HG03520 (cell line): ENCODE measurements around the gene PCDHGC3.
A peak's percentile ranks its signal among the peaks of the same experiment; 100 is the strongest.
"Not testable (repeated sequence)": the region's sequence is repeated elsewhere in the genome, so short reads cannot be mapped to it uniquely, and the experiment has no call there.

ENCODE experiments used
- ATAC-seq: cut with Tn5 transposase; IDR thresholded peaks from one replicate; pipeline ENCODE4 v1.9.1; 2021; ENCODE audit warnings: mild to moderate bottlenecking, moderate library complexity; ENCODE audit not compliant: unreplicated experiment

The PCDHGC3 gene

DNA sequence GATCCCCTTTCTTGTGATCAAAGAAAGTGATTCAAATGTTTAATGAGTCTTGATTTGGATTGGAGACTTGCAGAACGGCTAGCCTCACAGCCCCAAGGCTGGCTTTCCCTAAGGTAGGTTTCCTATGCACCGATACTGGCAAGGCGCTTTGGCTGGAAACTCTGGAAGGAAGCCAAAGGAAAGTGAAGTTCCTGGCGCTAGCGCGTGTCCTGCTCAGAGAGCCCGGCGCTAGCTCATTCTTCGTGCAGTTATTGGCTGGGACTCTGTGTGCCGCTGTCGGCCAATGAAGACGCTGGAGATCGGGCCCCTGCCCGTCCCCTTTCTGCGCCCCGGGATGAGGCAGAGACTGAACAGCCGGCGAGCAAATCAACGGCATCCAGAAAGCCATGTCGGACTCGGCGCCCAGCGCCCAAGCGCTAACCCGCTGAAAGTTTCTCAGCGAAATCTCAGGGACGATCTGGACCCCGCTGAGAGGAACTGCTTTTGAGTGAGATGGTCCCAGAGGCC lies at the start of gene PCDHGC3:
PCDHGC3 (plus strand) TSS at position 342 of the 507 bp plus-strand sequence; CDS start at position 493, 151 bp downstream.
- peak; percentile 98 for ATAC-seq

DNA sequence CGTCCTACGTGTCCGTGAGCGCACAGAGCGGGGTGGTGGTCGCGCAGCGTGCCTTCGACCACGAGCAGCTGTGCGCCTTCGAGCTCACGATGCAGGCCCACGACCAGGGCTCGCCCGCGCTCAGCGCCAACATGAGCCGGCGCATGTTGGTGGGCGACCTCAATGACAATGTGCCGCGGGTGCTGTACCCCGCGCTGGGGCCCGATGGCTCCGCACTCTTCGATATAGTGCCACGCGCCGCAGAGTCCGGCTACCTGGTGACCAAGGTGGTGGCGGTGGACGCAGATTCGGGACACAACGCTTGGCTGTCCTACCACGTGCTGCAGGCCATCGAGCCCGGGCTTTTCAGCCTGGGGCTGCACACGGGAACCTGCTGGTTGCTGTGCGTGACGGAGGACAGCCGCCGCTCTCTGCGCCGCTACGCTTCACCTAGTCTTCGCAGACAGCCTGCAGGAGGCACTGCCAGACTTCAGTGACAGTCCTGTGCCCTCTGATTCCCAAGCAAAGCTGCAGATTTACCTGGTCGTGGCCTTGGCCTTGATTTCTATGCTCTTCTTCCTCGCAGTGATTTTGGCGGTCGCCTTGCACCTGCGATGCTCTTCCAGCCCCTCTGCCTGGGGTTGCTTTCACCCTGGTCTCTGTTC lies 47.9 kb upstream of the PCDHGC3 start:
- ATAC-seq, result no peak

DNA sequence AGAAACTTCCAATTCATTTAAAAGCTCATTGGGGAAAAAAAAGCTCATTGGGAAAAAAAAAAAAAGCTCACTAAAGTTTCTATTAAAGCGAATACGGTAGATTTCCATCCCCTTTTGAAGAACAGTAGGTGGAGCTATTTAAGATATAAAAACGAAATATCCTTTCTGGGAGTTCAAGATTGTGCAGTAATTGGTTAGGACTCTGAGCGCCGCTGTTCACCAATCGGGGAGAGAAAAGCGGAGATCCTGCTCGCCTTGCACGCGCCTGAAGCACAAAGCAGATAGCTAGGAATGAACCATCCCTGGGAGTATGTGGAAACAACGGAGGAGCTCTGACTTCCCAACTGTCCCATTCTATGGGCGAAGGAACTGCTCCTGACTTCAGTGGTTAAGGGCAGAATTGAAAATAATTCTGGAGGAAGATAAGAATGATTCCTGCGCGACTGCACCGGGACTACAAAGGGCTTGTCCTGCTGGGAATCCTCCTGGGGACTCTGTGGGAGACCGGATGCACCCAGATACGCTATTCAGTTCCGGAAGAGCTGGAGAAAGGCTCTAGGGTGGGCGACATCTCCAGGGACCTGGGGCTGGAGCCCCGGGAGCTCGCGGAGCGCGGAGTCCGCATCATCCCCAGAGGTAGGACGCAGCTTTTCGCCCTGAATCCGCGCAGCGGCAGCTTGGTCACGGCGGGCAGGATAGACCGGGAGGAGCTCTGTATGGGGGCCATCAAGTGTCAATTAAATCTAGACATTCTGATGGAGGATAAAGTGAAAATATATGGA lies 45.2 kb upstream of the PCDHGC3 start, which contains the start of gene PCDHGA12:
PCDHGA12 (plus strand) TSS at position 176 of the 782 bp plus-strand sequence; CDS start at position 429, 253 bp downstream.
- ATAC-seq, result peak; percentile 85

DNA sequence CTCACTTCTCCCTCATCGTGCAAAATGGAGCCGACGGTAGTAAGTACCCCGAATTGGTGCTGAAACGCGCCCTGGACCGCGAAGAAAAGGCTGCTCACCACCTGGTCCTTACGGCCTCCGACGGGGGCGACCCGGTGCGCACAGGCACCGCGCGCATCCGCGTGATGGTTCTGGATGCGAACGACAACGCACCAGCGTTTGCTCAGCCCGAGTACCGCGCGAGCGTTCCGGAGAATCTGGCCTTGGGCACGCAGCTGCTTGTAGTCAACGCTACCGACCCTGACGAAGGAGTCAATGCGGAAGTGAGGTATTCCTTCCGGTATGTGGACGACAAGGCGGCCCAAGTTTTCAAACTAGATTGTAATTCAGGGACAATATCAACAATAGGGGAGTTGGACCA lies 44.5 kb upstream of the PCDHGC3 start:
- no peak for ATAC-seq

DNA sequence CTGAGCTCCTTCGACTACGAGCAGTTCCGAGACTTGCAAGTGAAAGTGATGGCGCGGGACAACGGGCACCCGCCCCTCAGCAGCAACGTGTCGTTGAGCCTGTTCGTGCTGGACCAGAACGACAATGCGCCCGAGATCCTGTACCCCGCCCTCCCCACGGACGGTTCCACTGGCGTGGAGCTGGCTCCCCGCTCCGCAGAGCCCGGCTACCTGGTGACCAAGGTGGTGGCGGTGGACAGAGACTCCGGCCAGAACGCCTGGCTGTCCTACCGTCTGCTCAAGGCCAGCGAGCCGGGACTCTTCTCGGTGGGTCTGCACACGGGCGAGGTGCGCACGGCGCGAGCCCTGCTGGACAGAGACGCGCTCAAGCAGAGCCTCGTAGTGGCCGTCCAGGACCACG lies 43.5 kb upstream of the PCDHGC3 start:
- ATAC-seq, result not testable (repeated sequence)

DNA sequence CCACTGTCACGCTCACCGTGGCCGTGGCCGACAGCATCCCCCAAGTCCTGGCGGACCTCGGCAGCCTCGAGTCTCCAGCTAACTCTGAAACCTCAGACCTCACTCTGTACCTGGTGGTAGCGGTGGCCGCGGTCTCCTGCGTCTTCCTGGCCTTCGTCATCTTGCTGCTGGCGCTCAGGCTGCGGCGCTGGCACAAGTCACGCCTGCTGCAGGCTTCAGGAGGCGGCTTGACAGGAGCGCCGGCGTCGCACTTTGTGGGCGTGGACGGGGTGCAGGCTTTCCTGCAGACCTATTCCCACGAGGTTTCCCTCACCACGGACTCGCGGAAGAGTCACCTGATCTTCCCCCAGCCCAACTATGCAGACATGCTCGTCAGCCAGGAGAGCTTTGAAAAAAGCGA lies 43.0 kb upstream of the PCDHGC3 start:
- ATAC-seq, result not testable (repeated sequence)

DNA sequence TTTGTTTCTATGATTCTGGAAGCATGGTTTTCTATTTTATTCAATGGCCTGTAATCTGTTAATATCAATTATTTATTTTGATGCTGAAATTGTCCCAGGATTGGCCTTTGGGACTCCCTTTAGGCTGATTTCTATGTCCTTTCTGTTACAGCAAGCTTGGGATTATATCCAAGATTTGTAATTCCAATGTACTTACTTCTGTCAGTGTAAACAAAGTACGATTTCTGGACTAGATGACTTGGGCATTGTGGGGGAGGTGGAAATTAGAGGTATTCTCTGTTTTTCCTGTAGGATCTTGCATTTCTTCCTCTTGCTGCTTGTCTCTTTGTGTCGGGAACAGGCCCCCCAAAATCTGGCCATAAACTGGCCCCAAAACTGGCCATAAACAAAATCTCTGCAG lies 41.8 kb upstream of the PCDHGC3 start:
- ATAC-seq, result no peak

DNA sequence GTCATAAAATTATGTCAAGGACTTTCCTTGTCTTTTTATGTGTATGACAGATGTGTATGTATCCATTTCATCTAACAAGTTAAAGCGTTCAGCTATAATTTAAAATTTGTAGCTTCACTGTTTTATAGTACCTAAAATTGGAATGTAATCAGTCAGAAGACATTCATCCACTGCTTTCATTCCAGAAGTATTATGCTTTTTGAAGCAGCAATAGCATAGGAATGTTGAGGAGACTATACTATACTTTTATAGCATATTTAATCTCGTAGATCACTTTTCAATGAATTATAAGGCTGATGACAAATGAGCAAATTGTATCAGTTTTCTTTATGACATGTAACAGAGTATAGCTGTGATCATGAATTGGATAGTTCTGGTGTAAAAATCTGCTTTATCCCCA lies 38.5 kb upstream of the PCDHGC3 start:
- ATAC-seq, result no peak

DNA sequence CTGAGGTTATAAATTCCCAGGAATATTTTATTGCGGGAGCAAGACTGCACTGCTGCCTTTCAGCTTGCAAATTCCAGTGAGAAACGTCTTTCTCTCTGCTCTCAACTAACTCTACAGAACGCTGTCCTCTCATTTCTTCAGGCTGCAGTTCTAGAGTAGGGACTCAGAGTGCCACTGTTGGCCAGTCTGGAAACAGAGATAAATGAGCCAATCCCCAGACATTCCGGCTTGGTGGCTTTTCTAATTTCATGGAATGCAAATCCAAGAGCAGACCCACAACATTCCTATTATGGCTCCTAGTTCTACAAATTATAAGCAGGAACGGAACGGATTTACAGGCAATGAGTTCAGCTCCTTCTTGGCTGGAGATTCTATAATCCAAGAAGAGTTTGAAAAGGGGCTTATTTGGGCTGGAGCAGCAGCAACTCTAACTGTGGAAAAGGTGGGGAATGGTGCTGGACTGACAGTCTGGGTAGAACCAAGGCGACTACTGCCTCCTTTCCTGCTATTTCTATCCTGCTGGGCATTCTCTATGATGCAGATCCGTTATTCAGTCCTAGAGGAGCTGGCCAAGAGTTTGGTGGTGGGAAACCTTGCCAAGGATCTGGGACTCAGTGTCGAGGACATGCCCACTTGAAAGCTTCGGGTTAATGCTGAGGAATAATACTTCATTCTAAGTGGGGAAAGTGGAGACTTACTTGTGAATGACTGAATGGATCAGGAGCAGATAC lies 36.2 kb upstream of the PCDHGC3 start:
- no peak for ATAC-seq

DNA sequence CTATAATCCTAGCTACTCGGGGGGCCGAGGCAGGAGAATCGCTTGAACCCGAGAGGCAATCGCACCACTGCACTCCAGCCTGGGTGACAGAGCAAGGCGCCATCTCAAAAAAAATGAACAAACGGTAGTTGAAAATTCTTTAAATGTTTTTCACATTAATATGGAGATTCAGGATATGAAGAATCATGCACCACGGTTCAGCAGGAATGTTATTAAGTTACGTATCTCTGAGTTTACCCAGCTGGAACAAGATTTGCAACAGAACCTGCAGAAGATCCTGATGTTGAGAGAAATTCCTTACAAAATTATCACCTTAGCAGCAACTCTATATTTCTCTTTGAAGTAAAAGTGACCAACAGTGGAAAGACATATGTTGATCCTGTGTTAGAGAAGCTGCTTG lies 35.4 kb upstream of the PCDHGC3 start:
- no peak for ATAC-seq

DNA sequence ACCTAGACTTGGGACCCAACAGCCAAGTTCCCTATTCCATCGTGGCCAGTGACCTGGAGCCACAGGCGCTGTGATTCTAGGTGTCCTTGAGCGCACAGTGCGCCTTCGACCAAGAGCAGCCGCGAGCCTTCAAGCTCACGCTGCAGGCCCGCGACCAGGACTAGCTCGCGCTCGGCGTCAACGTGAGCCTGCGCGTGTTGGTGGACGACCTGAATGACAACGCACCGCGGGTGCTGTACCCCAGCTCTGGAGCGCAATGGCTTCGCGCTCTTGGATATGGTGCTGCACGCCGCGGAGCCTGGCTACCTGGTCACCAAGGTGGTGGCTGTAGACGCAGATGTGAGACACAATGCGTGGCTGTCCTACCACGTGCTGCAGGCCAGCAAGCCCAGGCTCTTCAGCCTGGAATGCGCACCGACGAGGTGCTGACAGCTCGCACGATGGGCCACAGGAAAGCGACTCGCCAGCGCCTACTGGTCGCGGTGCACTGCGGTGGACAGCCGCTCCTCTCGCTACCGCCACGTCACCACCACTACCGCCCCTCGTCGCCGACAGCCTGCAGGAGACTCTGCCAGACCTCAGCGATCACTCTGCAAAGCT lies 34.1 kb upstream of the PCDHGC3 start:
- ATAC-seq, result no peak

DNA sequence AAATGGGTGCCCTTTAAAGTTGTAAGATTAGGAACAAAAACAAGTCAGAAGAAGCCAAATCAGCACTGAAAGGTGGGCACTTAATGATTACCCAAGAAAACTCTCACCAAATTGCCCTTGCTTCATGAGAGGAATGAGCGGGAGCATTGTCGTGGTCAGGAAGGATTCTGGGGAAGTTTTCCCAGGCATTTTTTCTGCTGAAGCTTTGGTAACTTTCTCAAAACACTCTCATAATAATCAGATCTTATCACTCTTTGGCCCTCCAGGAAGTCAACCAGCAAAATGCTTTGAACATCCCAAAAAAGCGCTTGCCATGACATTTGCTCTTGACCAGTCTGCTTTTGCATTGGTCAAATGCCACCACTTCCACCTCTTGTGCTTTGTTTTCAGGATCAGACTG lies 10.4 kb upstream of the PCDHGC3 start:
- no peak for ATAC-seq

DNA sequence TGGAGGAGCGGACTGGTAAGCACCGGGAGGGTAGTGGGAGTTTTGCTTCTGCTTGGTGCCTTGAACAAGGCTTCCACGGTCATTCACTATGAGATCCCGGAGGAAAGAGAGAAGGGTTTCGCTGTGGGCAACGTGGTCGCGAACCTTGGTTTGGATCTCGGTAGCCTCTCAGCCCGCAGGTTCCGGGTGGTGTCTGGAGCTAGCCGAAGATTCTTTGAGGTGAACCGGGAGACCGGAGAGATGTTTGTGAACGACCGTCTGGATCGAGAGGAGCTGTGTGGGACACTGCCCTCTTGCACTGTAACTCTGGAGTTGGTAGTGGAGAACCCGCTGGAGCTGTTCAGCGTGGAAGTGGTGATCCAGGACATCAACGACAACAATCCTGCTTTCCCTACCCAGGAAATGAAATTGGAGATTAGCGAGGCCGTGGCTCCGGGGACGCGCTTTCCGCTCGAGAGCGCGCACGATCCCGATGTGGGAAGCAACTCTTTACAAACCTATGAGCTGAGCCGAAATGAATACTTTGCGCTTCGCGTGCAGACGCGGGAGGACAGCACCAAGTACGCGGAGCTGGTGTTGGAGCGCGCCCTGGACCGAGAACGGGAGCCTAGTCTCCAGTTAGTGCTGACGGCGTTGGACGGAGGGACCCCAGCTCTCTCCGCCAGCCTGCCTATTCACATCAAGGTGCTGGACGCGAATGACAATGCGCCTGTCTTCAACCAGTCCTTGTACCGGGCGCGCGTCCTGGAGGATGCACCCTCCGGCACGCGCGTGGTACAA lies 556 bp downstream of the PCDHGC3 start:
- ATAC-seq, result peak; percentile 17

DNA sequence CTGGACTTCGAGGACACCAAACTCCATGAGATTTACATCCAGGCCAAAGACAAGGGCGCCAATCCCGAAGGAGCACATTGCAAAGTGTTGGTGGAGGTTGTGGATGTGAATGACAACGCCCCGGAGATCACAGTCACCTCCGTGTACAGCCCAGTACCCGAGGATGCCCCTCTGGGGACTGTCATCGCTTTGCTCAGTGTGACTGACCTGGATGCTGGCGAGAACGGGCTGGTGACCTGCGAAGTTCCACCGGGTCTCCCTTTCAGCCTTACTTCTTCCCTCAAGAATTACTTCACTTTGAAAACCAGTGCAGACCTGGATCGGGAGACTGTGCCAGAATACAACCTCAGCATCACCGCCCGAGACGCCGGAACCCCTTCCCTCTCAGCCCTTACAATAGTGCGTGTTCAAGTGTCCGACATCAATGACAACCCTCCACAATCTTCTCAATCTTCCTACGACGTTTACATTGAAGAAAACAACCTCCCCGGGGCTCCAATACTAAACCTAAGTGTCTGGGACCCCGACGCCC lies 1.3 kb downstream of the PCDHGC3 start:
- no peak for ATAC-seq

DNA sequence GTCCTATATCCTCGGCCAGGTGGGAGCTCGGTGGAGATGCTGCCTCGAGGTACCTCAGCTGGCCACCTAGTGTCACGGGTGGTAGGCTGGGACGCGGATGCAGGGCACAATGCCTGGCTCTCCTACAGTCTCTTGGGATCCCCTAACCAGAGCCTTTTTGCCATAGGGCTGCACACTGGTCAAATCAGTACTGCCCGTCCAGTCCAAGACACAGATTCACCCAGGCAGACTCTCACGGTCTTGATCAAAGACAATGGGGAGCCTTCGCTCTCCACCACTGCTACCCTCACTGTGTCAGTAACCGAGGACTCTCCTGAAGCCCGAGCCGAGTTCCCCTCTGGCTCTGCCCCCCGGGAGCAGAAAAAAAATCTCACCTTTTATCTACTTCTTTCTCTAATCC lies 2.0 kb downstream of the PCDHGC3 start:
- no peak for ATAC-seq

DNA sequence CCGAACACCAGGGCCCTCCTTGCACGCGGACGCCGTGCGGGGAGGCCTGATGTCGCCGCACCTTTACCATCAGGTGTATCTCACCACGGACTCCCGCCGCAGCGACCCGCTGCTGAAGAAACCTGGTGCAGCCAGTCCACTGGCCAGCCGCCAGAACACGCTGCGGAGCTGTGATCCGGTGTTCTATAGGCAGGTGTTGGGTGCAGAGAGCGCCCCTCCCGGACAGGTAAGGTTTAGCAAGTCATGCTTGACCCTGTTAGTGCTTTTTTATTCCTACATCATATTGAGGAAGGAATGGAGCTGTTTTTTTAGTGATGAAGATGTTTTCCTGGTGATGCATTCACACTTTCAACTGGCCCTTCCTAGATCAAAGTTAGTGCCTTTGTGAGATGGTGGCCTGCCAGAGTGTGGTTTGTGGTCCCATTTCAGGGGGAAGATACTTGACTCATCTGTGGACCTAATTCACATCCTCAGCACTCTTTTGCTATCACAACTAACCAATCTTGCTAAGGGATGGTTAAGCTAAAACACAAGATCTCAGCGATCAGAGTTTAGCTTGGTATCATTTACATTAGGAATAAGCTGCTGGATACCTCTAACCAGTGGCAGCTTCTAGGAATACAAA lies 2.7 kb downstream of the PCDHGC3 start:
- ATAC-seq, result no peak

DNA sequence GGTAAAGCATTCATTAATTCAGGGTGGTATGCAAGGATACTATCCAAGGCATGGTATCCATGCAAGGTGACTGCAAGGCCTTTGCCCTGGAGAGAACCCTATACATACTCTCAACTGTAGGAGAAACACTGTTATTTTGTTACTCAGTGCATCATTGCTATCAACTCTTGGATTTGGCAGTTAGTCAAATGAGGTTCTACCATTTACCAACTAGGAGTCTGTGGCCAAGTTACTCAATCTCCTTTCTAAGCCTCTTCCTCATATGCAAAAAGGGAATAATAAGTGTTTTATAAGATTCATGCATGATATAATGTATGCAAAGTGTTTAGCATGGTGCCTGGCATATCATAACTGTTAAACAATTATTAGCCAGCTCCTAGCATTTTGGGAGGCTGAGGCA lies 4.0 kb downstream of the PCDHGC3 start:
- ATAC-seq, result no peak

DNA sequence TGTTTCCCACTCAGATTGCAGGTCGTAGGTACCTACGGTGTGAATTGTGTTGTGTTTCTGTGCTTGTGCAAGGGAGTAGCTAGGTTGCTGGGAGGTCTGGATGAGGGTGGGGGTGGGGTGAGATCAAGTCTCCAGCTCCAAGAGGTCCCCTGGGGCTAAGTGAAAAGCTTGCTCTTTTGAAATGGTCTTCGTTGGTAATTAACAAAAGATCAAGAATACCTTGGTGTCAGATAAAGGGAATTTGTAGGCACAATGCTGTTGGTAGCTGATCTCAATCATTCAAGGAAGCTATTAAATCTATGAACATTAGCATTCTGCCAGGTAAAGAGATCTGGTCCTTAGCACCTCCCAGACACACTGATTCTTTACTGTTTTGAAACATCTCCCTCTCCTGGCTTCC lies 8.1 kb downstream of the PCDHGC3 start:
- no peak for ATAC-seq

DNA sequence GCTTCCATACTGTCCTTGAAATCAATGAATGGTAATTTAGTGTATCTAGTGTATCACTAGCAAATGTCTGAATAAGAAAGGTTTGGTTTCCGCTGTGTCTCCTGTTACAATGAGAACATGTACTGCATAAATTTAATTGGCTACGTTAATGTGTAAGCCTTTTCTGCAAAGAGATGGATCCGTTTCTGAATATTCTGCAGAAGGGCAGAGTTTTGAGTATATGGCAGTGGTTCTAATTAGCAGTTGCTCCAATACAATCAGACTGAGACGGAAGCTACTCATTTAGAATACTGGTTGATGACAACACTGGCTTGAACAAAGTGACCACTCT lies 8.5 kb downstream of the PCDHGC3 start:
- no peak for ATAC-seq
